NT2/D1 (cell line): ENCODE results near the gene CIROP.

Source experiments
- SUZ12 ChIP-seq: IDR thresholded peaks from 2 replicates; pipeline ENCODE4 v1.6.1; 2011; ENCODE audit not compliant: insufficient read length, insufficient read depth; ENCODE audit errors: extremely low read depth
- YY1 ChIP-seq: IDR thresholded peaks from 2 replicates; pipeline ENCODE4 v1.6.1; 2011; ENCODE audit not compliant: insufficient read length, insufficient read depth
- ZNF274 ChIP-seq: IDR thresholded peaks from 2 replicates; pipeline ENCODE4 v1.6.1; 2011; ENCODE audit warnings: mild to moderate bottlenecking, low read depth, low read length

GRCh38 chr14:23132970-23133369, 28.2 kb upstream of the CIROP start:
- TF ChIP-seq YY1 = no peak
- no peak for TF ChIP-seq ZNF274
- no peak for TF ChIP-seq SUZ12
